ENCODE measurements around the gene CENPH.
"Not testable (repeated sequence)": the region's sequence is repeated elsewhere in the genome, so short reads cannot be mapped to it uniquely, and the experiment has no call there.

The CENPH gene

GRCh38 chr5:69211200-69211599 is 21.8 kb downstream of the CENPH start:
- no peak for DNase-seq

DNA sequence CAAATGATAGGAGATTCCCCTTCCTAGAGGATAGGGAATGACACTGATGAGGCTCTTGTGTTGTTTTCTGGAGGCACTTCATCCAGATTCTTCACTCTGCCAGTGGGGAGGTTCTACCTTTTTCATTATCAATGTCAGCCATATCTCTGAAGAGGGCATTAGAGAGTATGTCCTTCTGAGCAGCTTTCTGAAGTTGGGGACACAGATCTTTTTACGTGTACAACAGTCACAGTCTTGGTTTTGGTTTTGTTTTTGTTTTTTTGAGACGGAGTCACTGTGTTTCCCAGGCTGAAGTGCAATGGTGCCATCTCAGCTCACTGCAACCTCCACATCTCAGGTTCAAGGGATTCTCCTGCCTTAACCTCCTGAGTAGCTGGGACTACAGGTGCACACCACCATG is 22.6 kb downstream of the CENPH start:
- DNase-seq = no peak

- DNase-seq = no peak
Observed at GRCh38 chr5:69213513-69214215, 24.3 kb downstream of the CENPH start.

- no peak for DNase-seq
Observed at GRCh38 chr5:69217151-69217511, 27.7 kb downstream of the CENPH start.

- peak; percentile 91 for DNase-seq
Observed at GRCh38 chr5:69217548-69218526, 28.5 kb downstream of the CENPH start.

DNA sequence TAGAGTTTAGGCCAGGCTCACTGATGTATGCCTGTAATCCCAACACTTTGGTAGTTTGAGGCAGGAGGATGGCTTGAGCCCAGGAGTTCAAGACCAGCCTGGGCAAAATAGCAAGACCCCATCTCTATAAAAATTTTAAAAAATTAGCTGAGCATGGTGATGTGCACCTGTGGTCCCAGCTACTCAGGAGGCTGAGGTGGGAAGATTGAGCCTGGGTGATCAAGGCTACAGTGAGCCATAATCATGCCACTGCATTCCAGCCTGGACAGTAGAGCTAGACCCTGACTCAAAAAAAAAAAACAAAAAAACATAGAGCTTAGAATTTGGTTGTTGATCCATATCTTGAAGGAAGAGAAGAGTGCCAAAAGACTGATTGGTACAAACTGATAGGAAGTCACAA is 30.6 kb downstream of the CENPH start:
- DNase-seq = no peak

GRCh38 chr5:69220371-69220770 is 31.0 kb downstream of the CENPH start:
- not testable (repeated sequence) for DNase-seq

- not testable (repeated sequence) for DNase-seq
Observed at GRCh38 chr5:69220833-69221232, 31.4 kb downstream of the CENPH start.

DNA sequence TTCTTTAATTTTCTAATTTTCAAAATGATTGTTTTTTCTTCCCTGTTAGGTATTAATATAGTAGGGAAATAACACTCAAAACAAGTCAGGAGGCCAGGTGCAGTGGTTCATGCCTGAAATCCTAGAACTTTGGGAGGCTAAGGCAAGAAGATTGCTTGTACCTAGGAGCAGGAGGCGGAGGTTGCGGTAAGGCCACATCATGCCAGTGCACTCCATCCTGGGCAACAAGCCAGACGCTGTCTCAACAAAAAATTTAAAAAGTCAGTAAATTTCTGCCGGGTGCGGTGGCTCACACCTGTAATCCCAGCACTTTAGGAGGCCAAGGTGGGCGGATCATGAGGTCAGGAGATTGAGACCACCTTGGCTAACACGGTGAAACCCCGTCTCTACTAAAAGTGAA is 35.1 kb downstream of the CENPH start:
- DNase-seq = no peak

DNA sequence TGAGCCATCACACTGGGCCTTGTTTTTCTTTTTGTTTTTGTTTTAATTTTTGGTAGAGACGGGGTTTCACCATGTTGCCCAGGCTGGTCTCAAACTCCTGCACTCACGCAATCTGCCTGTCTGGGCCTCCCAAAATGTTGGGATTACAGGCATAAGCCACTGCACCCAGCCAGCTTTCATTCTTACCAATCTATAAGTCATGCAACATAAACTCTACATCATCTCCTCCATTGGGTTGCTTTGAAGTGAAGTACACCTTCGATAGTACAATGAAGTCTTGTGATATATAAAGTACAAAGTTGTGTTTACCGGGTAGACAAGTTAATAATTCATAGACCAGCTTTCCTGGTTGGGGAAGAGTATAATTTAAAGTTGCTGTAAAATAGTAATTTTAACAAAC is 36.5 kb downstream of the CENPH start:
- no peak for DNase-seq

DNA sequence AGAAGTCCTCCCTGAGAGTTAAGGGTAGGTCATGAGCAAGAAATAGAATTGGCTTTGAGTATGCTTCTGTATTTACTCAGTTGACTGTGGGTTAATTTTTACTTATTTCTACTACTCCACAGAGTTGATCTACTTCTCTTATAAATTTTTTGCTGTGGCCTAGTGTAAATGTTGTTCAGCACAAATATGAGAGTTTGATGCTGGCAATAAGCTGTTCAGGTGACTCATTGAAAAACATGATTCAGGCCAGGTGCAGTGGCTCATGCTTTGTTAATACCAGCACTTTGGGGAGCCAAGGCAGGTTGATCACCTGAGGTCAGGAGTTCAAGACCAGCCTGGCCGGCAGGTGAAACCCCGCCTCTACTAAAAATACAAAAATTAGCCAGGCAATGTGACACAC is 40.8 kb downstream of the CENPH start:
- DNase-seq = no peak

DNA sequence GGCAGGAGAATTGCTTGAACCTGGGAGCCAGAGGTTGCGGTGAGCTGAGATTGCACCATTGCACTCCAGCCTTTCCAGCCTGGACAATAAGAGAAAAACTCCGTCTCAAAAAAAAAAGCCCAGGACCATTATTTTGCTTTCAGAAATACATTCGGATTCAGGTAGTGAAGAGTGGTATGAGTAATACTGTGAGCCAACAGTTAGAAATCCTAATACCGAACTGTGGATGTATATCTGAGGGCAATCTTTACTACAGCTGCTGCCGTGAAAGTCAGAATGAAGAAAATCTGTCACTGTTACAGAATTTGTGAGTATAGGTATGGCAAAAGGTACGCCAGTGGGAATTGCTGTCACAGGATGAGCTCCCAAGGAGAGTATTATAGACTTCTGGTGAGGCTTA is 41.9 kb downstream of the CENPH start:
- no peak for DNase-seq

DNA sequence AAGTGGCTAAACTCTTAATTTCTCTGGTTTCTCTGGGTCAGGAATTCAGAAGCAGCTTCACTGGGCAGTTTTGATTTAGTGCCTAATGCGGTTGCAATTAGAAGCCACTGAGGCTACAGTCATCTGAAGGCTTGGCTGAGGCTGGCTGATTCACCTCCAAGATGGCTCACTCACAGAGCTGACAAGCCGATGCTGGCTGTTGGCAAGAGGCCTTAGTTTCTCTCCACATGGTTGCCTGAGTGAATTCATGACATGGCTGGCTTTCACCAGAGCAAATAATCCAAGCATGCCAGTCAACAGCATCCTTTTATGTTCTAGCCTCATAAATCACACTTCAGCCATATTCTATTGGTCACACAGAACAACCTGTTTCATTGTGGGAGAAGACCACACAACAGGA is 42.5 kb downstream of the CENPH start:
- no peak for DNase-seq

- DNase-seq = peak; percentile 89 to 93
Observed at GRCh38 chr5:69234457-69235268, 45.3 kb downstream of the CENPH start, which contains the start of gene CDK7. Gene CDK7, plus strand, starts transcription at chr5:69234886. Its CDS starts 90 bp downstream, at chr5:69234976.

GRCh38 chr5:69236733-69237132 is 47.4 kb downstream of the CENPH start:
- DNase-seq = not testable (repeated sequence)

DNA sequence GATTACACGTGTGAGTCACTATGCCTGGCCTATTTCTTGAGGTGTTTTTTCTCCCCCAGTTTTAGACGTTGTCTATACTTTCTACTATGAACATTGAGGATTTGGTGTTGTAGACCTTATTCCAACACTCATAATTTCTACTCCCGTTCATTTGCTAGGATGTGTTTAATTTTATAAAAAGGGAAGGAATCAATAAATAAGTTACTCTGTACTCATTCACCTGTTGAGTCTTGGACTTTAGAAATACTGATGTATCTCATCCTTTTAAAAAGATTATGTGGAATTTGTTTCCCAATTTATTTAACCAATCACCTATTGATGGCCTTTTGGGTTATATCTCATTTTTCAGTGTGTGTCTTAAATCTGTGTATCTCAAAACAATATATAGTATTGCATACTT is 48.5 kb downstream of the CENPH start:
- DNase-seq = no peak

DNA sequence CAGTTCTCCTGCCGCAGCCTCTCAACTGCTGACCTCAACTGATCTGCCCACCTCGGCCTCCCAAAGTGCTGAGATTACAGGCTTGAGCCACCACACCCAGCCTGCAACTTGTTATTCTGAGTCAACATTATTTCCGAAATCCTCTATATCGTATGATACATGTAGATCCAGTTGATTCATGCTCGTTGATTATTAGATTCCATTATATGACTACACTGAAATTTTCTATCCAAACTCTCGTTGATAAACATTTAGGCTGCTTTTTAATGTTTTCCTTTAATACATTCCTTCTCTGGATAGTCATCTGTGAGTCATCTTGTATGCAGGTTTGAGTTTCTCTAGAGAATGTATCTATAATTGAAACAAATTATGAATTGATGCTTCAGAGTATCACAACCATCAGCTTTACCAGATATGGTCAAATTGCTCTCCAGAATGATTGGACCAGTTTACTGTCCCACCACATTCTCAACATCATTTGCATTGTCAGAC is 49.4 kb downstream of the CENPH start:
- no peak for DNase-seq

- no peak for DNase-seq
Observed at GRCh38 chr5:69242215-69242927, 53.0 kb downstream of the CENPH start.

GRCh38 chr5:69245031-69245430 is 55.6 kb downstream of the CENPH start:
- no peak for DNase-seq

- DNase-seq = no peak
Observed at GRCh38 chr5:69248019-69248418, 58.6 kb downstream of the CENPH start.

DNA sequence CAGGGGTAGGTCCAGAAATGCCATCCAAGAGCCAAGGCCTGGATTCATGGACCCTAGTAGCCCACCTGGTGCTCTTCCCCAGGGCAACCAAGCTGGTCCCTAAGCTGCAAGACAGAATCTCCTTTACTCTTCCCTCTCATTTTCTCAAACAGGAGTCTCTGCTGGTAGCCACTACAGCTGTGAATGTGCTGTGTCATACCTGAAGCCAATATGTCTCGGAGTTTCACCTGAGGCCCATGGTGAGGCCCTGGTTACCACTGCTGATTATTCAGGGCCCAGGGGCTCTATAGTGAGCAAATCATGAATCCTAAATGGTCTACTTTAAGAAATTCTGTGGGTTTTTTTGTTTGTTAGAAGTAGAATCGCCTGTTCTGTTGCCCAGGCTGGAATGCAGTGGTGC is 61.2 kb downstream of the CENPH start:
- no peak for DNase-seq

GRCh38 chr5:69252437-69252836 is 63.1 kb downstream of the CENPH start:
- no peak for DNase-seq
